ENCODE results near the gene TMEM97. TPM values are rescaled to one million over a fixed set of nuclear protein-coding genes. Genes with fewer than 3 reads are reported as not detected.

The TMEM97 gene
- total and polyA plus RNA-seq, 8 donors = 27.0 to 69.3 (median 45.0) TPM

- Histone ChIP-seq H3K27ac (no peak overlapping the region), H3K4me3 (no peak overlapping the region), H3K4me1 (peaks cover 7 to 32% of the 10 kb centered on the region in 2 donors), H3K9me3 (no peaks in the 10 kb centered on the region), H3K27me3 (peaks cover 0 to 36% of the 10 kb centered on the region in 2 donors), H3K36me3 (peaks cover 0 to 12% of the 10 kb centered on the region in 2 donors)
- ATAC-seq = no peak
- no peak for TF ChIP-seq CTCF (IDR thresholded peaks at IDR 0.05)
- intact Hi-C loops (cut with DNase I) = no loop called here
- DNase-seq = no peak
Measured at GRCh38 chr17:28368915-28369683, 50.1 kb downstream of the TMEM97 start.

GRCh38 chr17:28369684-28370034 lies 50.7 kb downstream of the TMEM97 start:
- Histone ChIP-seq H3K27me3 (peaks cover 0 to 37% of the 10 kb centered on the region in 2 donors), H3K27ac (no peak overlapping the region), H3K36me3 (peaks cover 0 to 7% of the 10 kb centered on the region in 2 donors), H3K9me3 (no peaks in the 10 kb centered on the region), H3K4me1 (peaks cover 7 to 32% of the 10 kb centered on the region in 2 donors), H3K4me3 (no peak overlapping the region)
- no peak for TF ChIP-seq CTCF (IDR thresholded peaks at IDR 0.05)
- intact Hi-C loops (cut with DNase I) = no loop called here
- ATAC-seq (no peak), DNase-seq (no peak)

- no peak for DNase-seq
- TF ChIP-seq CTCF (IDR thresholded peaks at IDR 0.05) = no peak
- H3K36me3 ChIP-seq = peaks cover 0 to 1% of the 10 kb centered on the region in 2 donors
- intact Hi-C loops (cut with DNase I) = no loop called here
- peak; percentile 30 for ATAC-seq
- no peaks in the 10 kb centered on the region for H3K9me3 ChIP-seq
- peaks cover 7 to 32% of the 10 kb centered on the region in 2 donors for H3K4me1 ChIP-seq
- H3K27me3 ChIP-seq = peaks cover 0 to 37% of the 10 kb centered on the region in 2 donors
- peak within 1 kb of the TSS; percentile 21 to 49 for H3K4me3 ChIP-seq
- H3K27ac ChIP-seq = peak within 1 kb of the TSS; percentile 37 to 58
Measured at GRCh38 chr17:28370035-28370743, 51.2 kb downstream of the TMEM97 start, which contains the start of gene VTN. Gene VTN (minus strand): TSS chr17:28370307. CDS start chr17:28370203, 104 bp downstream.

- Histone ChIP-seq H3K9me3 (no peaks in the 10 kb centered on the region), H3K36me3 (no peaks in the 10 kb centered on the region), H3K4me3 (no peak overlapping the region), H3K27ac (peak overlapping the region; percentile 37 to 58), H3K4me1 (peaks cover 7 to 32% of the 10 kb centered on the region in 2 donors), H3K27me3 (peaks cover 0 to 37% of the 10 kb centered on the region in 2 donors)
- intact Hi-C loops (cut with DNase I) = no loop called here
- no peak for TF ChIP-seq CTCF (IDR thresholded peaks at IDR 0.05)
- ATAC-seq = no peak
- DNase-seq = no peak
Measured at GRCh38 chr17:28370744-28371103, 51.7 kb downstream of the TMEM97 start.

Data from left lung (tissue), 10 donors.